Body of pancreas (tissue), 4 donors: ENCODE results near the gene PLCG2.

Source experiments
- CTCF ChIP-seq, 7 experiments: fragments of 450-650 bp in 4 of 7; fragments of 200-600 bp in 3 of 7; sonication (generic) in 3 of 7; IDR thresholded peaks; one replicate each; pipeline ENCODE4 v1.5.1; 2016 to 2019; ENCODE audit warnings: antibody characterized with exemption in 7 of 7
- POLR2A ChIP-seq, 3 donors: fragments of 450-650 bp; IDR thresholded peaks; one replicate each; pipeline ENCODE4 v1.6.1; 2016; ENCODE audit warnings: antibody characterized with exemption in 3 of 3, mild to moderate bottlenecking in 2 of 3

- TF ChIP-seq CTCF (IDR thresholded peaks at IDR 0.05) (no peak), POLR2A (IDR thresholded peaks at IDR 0.05) (no peak)
These were observed 16.9 kb downstream of the PLCG2 start for GRCh38 chr16:81796035-81796434.
